Caco-2 (cell line): Measurements from ENCODE around the gene PRRX1. TPM values are rescaled to one million over a fixed set of nuclear protein-coding genes. Genes with fewer than 3 reads are reported as not detected.

Experiments used
- BruUV-seq: library from RNA; stranded (reverse); fragments of 400-500 nt; replicated peaks from 2 replicates; lab custom pipeline; 2021; lab: Mats Ljungman, UMichigan
- CTCF ChIA-PET: fragments of 300-600 bp; sonication (Branson Sonifier 250); formaldehyde crosslinking; loops from one replicate; lab custom pipeline; 2022; ENCODE audit warnings: antibody characterized with exemption; lab: Charles Lee
- POLR2A ChIA-PET: fragments of 300-600 bp; sonication (Branson Sonifier 250); formaldehyde crosslinking; loops from one replicate; lab custom pipeline; 2022; ENCODE audit warnings: antibody characterized with exemption; lab: Charles Lee
- DNase-seq, 2 experiments: peaks; one replicate each; pipeline versions ENCODE4 v3.0.0 to v3.0.0-alpha.2; 2020 to 2022
- H3K27me3 ChIP-seq: replicated peaks from 2 replicates; pipeline ENCODE4 v1.6.0; 2011; ENCODE audit warnings: low read length; ENCODE audit not compliant: control insufficient read depth, insufficient read depth
- H3K36me3 ChIP-seq: 2 replicates; pipeline ENCODE4 v1.5.1; 2011; ENCODE audit warnings: low read length; ENCODE audit not compliant: control insufficient read depth, insufficient read depth
- H3K4me1 ChIP-seq: fragments of 250-450 bp; sonication (Bioruptor Pico); 2 replicates; pipeline ENCODE4 v1.5.1; 2020; ENCODE audit warnings: mild to moderate bottlenecking
- H3K4me3 ChIP-seq: 2 replicates; pipeline ENCODE4 v1.5.1; 2011; ENCODE audit warnings: low read depth, mild to moderate bottlenecking, control low read depth, low read length
- H3K9me3 ChIP-seq: fragments of 250-450 bp; sonication (Bioruptor Pico); 2 replicates; pipeline ENCODE4 v1.5.1; 2020; ENCODE audit warnings: mild to moderate bottlenecking, moderate library complexity
- H3K27ac Mint-ChIP-seq: one replicate; pipeline ENCODE4 v1.8.0; 2022; ENCODE audit warnings: mixed read lengths; ENCODE audit not compliant: unreplicated experiment
- H3K27me3 Mint-ChIP-seq: one replicate; pipeline ENCODE4 v1.8.0; 2022; ENCODE audit warnings: mixed read lengths; ENCODE audit not compliant: insufficient read depth, unreplicated experiment
- H3K36me3 Mint-ChIP-seq: one replicate; pipeline ENCODE4 v1.8.0; 2022; ENCODE audit warnings: mild to moderate bottlenecking, mixed read lengths; ENCODE audit not compliant: insufficient read depth, unreplicated experiment
- H3K4me1 Mint-ChIP-seq: one replicate; pipeline ENCODE4 v1.8.0; 2022; ENCODE audit warnings: low read depth, mixed read lengths; ENCODE audit not compliant: unreplicated experiment
- H3K4me3 Mint-ChIP-seq: one replicate; pipeline ENCODE4 v1.8.0; 2022; ENCODE audit warnings: mild to moderate bottlenecking, moderate library complexity, mixed read lengths; ENCODE audit not compliant: unreplicated experiment
- H3K9me3 Mint-ChIP-seq: one replicate; pipeline ENCODE4 v1.8.0; 2022; ENCODE audit warnings: mixed read lengths; ENCODE audit not compliant: unreplicated experiment
- intact Hi-C: fragments of 100-400 bp; cut with micrococcal nuclease; formaldehyde crosslinking; loops from one replicate; pipeline ENCODE4 v1.10.0; 2022; ENCODE audit not compliant: unreplicated experiment
- total RNA-seq: library from RNA; stranded (reverse); gene quantifications from 2 replicates; pipeline ENCODE4 v1.2.3, GENCODE V29; 2022
- TF ChIP-seq, protein P1 (sequence below), 2 experiments: fragments of 200-600 bp in 1 of 2; IDR thresholded peaks; 1 replicate in 1 of 2; 2 replicates in 1 of 2; pipeline versions ENCODE4 v1.5.1 to v1.8.0; 2011 to 2022; ENCODE audit warnings: antibody characterized with exemption in 1 of 2, control low read depth in 1 of 2, inconsistent platforms in 1 of 2, low read depth in 1 of 2, low read length in 1 of 2, mild to moderate bottlenecking in 1 of 2, moderate library complexity in 1 of 2; ENCODE audit not compliant: insufficient read depth in 1 of 2, severe bottlenecking in 1 of 2, unreplicated experiment in 1 of 2

Gene PRRX1
- total RNA-seq, 1 experiment from 2014 or later: not detected

- intact Hi-C loops: no loop called here
- H3K4me3 ChIP-seq: no peak overlapping the region
- Mint-ChIP-seq H3K4me3 (no peak overlapping the region), H3K36me3 (no peaks in the 10 kb centered on the region), H3K4me1 (no peaks in the 10 kb centered on the region), H3K27ac (no peak overlapping the region), H3K9me3 (no peaks in the 10 kb centered on the region), H3K27me3 (peaks cover 2% of the 10 kb centered on the region)
- H3K27me3 ChIP-seq: no peaks in the 10 kb centered on the region
- H3K4me1 ChIP-seq: no peaks in the 10 kb centered on the region
- H3K36me3 ChIP-seq: no peaks in the 10 kb centered on the region
- TF ChIP-seq, protein P1, sequence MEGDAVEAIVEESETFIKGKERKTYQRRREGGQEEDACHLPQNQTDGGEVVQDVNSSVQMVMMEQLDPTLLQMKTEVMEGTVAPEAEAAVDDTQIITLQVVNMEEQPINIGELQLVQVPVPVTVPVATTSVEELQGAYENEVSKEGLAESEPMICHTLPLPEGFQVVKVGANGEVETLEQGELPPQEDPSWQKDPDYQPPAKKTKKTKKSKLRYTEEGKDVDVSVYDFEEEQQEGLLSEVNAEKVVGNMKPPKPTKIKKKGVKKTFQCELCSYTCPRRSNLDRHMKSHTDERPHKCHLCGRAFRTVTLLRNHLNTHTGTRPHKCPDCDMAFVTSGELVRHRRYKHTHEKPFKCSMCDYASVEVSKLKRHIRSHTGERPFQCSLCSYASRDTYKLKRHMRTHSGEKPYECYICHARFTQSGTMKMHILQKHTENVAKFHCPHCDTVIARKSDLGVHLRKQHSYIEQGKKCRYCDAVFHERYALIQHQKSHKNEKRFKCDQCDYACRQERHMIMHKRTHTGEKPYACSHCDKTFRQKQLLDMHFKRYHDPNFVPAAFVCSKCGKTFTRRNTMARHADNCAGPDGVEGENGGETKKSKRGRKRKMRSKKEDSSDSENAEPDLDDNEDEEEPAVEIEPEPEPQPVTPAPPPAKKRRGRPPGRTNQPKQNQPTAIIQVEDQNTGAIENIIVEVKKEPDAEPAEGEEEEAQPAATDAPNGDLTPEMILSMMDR (IDR thresholded peaks at IDR 0.05; ENCODE audit: insufficient read depth in 1 of 2, low read depth in 1 of 2, low read length in 1 of 2, severe bottlenecking in 1 of 2, unreplicated experiment in 1 of 2): no peak
- ChIA-PET CTCF (no interaction called here), POLR2A (no interaction called here)
- no peaks in the 10 kb centered on the region for H3K9me3 ChIP-seq
- no TSS peak for BruUV-seq
- no peak for DNase-seq
Measured at GRCh38 chr1:170749959-170750358, 86.0 kb downstream of the PRRX1 start.

GRCh38 chr1:170755795-170756194, 91.9 kb downstream of the PRRX1 start:
- no peaks in the 10 kb centered on the region for H3K36me3 Mint-ChIP-seq

DNA sequence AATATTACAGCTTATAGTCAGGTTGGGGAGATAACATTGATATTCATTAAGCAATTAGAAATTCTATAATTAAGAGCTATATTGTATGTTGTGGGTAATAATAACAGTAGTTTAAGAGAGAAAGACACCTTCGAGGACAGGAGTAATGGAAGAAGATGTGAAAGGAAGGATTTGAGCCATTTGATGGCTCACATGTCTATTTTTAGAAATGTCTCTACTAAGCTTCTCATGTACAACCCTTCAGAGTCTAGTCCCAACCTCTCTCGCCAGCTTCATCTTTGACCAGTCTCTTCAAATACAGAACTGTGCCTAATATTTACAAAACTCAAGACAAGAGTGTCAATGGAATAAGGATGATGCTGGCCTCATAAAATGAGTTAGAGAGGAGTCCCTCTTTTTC, 95.1 kb downstream of the PRRX1 start:
- TF ChIP-seq, protein P1 (IDR thresholded peaks at IDR 0.05; ENCODE audit: insufficient read depth in 1 of 2, low read depth in 1 of 2, low read length in 1 of 2, severe bottlenecking in 1 of 2, unreplicated experiment in 1 of 2): no peak
- BruUV-seq: no TSS peak
- CTCF ChIA-PET: no interaction called here

More at GRCh38 chr1:170755795-170756194, 91.9 kb downstream of the PRRX1 start:
- ChIA-PET CTCF (no interaction called here), POLR2A (no interaction called here)
- no peak for DNase-seq
- H3K9me3 Mint-ChIP-seq: no peaks in the 10 kb centered on the region
- TF ChIP-seq, protein P1 (IDR thresholded peaks at IDR 0.05; ENCODE audit: insufficient read depth in 1 of 2, low read depth in 1 of 2, low read length in 1 of 2, severe bottlenecking in 1 of 2, unreplicated experiment in 1 of 2): no peak
- H3K4me1 Mint-ChIP-seq: no peaks in the 10 kb centered on the region
- intact Hi-C loops: no loop called here
- Histone ChIP-seq H3K36me3 (no peaks in the 10 kb centered on the region), H3K4me3 (no peak overlapping the region), H3K4me1 (no peaks in the 10 kb centered on the region), H3K27me3 (no peaks in the 10 kb centered on the region), H3K9me3 (no peaks in the 10 kb centered on the region)
- no TSS peak for BruUV-seq
- H3K27me3 Mint-ChIP-seq: peaks cover 6% of the 10 kb centered on the region
- H3K4me3 Mint-ChIP-seq: no peak overlapping the region
- no peak overlapping the region for H3K27ac Mint-ChIP-seq

More for the DNA sequence above, 95.1 kb downstream of the PRRX1 start:
- Histone ChIP-seq H3K4me1 (no peaks in the 10 kb centered on the region), H3K27me3 (no peaks in the 10 kb centered on the region), H3K9me3 (no peaks in the 10 kb centered on the region), H3K4me3 (no peak overlapping the region), H3K36me3 (no peaks in the 10 kb centered on the region)
- intact Hi-C loops: no loop called here
- Mint-ChIP-seq H3K27ac (no peak overlapping the region), H3K9me3 (no peaks in the 10 kb centered on the region), H3K4me3 (no peak overlapping the region), H3K27me3 (peaks cover 7% of the 10 kb centered on the region), H3K4me1 (no peaks in the 10 kb centered on the region), H3K36me3 (no peaks in the 10 kb centered on the region)
- no peak for DNase-seq
- POLR2A ChIA-PET: no interaction called here
